ENCODE data around the gene LRRC8E.

The LRRC8E gene

GRCh38 chr19:7888145-7888825 lies at the start of gene LRRC8E:
TSS of gene LRRC8E (plus strand) at chr19:7888510. CDS start at chr19:7895604, 7,094 bp downstream.
- DNase-seq = no peak

GRCh38 chr19:7839476-7839875 lies 48.8 kb upstream of the LRRC8E start:
- DNase-seq = no peak

GRCh38 chr19:7840629-7841028 lies 47.7 kb upstream of the LRRC8E start:
- no peak for DNase-seq

- DNase-seq = no peak
Observed at GRCh38 chr19:7841751-7842660, 46.3 kb upstream of the LRRC8E start.

GRCh38 chr19:7842661-7843294 lies 45.5 kb upstream of the LRRC8E start:
- no peak for DNase-seq

GRCh38 chr19:7843521-7843920 lies 44.8 kb upstream of the LRRC8E start:
- DNase-seq = no peak

GRCh38 chr19:7844405-7844804 lies 43.9 kb upstream of the LRRC8E start:
- DNase-seq = no peak

GRCh38 chr19:7844951-7845350 lies 43.4 kb upstream of the LRRC8E start:
- DNase-seq = no peak

GRCh38 chr19:7845390-7846154 lies 42.7 kb upstream of the LRRC8E start:
- no peak for DNase-seq

- DNase-seq = no peak
Observed at GRCh38 chr19:7846155-7846646, 42.1 kb upstream of the LRRC8E start.

- no peak for DNase-seq
Observed at GRCh38 chr19:7847664-7848063, 40.6 kb upstream of the LRRC8E start.

- DNase-seq = no peak
Observed at GRCh38 chr19:7848779-7849457, 39.4 kb upstream of the LRRC8E start.

GRCh38 chr19:7849631-7849999 lies 38.7 kb upstream of the LRRC8E start:
- DNase-seq = no peak

- no peak for DNase-seq
Observed at GRCh38 chr19:7850000-7850813, 38.1 kb upstream of the LRRC8E start.

GRCh38 chr19:7850945-7851622 lies 37.2 kb upstream of the LRRC8E start:
- DNase-seq = no peak

GRCh38 chr19:7851623-7852500 lies 36.4 kb upstream of the LRRC8E start:
- no peak for DNase-seq

GRCh38 chr19:7852851-7853769 lies 35.2 kb upstream of the LRRC8E start:
- DNase-seq = no peak

GRCh38 chr19:7853770-7854128 lies 34.6 kb upstream of the LRRC8E start:
- DNase-seq = no peak

All from NCI-H446 treated with DMSO at 0.1 percent for 48 hours (cell line).